Measurements from ENCODE around the gene MSI2. TPM values are rescaled to one million over a fixed set of nuclear protein-coding genes. Genes with fewer than 3 reads are reported as not detected.

The MSI2 gene
- total RNA-seq, 1 donor, result 23.2 TPM

DNA sequence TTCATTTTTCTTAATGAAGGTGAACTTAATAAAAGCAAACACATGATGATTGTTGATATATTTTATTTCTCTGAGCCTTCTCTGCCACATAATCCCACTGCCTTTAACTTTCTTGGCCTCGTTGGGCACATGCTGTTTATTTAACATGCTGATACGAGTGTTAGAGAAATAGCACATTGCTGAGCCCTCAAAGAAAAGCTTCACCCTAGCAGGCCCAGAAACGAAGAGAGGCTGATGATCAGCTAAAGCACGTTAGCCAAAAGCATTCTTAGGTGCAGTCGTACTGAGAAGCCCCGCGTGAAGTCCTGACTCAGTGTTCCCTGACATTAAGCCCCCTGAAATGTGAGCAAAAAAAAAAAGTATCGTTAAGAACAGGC is 366.0 kb downstream of the MSI2 start:
- Histone ChIP-seq H3K4me3 (ENCODE audit: insufficient read depth, low read length) (no peak overlapping the region), H2AFZ (ENCODE audit: low read length) (no peak overlapping the region), H3K79me2 (ENCODE audit: insufficient read depth, low read length) (no peaks in the 10 kb centered on the region), H3K4me2 (ENCODE audit: insufficient read depth, low read length) (no peak overlapping the region), H4K20me1 (ENCODE audit: insufficient read depth, low read length) (no peaks in the 10 kb centered on the region), H3K36me3 (ENCODE audit: insufficient read depth, low read length) (no peaks in the 10 kb centered on the region), H3K9me3 (ENCODE audit: low read depth, low read length) (no peaks in the 10 kb centered on the region), H3K27ac (ENCODE audit: low read depth, low read length) (no peak overlapping the region), H3K4me1 (ENCODE audit: insufficient read depth, low read length) (peaks cover 3% of the 10 kb centered on the region), H3K27me3 (ENCODE audit: insufficient read depth, low read length) (no peaks in the 10 kb centered on the region)
- no peak for DNase-seq (ENCODE audit: insufficient read length, low spot score, missing footprints)
- TF ChIP-seq, protein P1, sequence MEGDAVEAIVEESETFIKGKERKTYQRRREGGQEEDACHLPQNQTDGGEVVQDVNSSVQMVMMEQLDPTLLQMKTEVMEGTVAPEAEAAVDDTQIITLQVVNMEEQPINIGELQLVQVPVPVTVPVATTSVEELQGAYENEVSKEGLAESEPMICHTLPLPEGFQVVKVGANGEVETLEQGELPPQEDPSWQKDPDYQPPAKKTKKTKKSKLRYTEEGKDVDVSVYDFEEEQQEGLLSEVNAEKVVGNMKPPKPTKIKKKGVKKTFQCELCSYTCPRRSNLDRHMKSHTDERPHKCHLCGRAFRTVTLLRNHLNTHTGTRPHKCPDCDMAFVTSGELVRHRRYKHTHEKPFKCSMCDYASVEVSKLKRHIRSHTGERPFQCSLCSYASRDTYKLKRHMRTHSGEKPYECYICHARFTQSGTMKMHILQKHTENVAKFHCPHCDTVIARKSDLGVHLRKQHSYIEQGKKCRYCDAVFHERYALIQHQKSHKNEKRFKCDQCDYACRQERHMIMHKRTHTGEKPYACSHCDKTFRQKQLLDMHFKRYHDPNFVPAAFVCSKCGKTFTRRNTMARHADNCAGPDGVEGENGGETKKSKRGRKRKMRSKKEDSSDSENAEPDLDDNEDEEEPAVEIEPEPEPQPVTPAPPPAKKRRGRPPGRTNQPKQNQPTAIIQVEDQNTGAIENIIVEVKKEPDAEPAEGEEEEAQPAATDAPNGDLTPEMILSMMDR (IDR thresholded peaks at IDR 0.05; ENCODE audit: extremely low read depth, low read depth, low read length), result no peak

DNA sequence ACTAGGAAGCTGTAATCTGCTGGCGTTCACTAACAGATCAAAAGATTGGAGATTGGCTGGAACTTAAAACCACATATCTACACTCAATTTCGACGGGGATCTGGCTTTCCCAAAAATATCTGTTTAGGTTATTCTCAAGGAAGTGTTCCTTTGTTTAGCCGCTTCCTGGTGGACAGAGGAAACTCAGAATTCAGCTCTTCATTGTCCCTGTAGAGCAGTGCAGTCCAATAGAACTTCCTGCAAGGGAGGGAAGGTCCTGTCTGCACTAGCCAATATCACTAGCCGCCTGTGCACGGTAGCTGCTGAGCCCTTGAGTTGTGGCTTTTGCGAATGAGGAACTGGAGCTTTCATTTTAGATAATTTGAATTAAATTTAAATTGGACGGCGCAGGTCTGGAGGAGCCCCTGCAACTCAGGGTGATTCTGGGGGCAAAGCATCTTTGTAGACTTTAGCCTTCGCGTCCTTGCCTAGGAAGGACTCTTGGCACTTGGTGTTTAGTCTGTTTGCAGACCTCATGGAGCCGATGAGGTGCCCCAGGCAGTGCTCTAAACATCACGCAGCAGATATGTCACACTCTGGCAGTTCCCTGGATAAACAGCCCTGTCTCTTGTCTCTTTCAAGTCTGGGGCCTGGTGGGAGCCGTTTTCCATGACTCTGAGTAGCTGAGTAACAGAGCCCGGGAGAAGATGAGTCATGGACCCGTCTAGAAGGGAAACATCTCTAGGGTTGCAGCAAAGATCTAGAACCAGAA is 366.5 kb downstream of the MSI2 start:
- Histone ChIP-seq H3K4me1 (ENCODE audit: insufficient read depth, low read length) (peaks cover 3% of the 10 kb centered on the region), H3K27me3 (ENCODE audit: insufficient read depth, low read length) (no peaks in the 10 kb centered on the region), H3K4me3 (ENCODE audit: insufficient read depth, low read length) (no peak overlapping the region), H4K20me1 (ENCODE audit: insufficient read depth, low read length) (no peaks in the 10 kb centered on the region), H3K79me2 (ENCODE audit: insufficient read depth, low read length) (no peaks in the 10 kb centered on the region), H3K36me3 (ENCODE audit: insufficient read depth, low read length) (no peaks in the 10 kb centered on the region), H3K27ac (ENCODE audit: low read depth, low read length) (no peak overlapping the region), H3K4me2 (ENCODE audit: insufficient read depth, low read length) (no peak overlapping the region), H2AFZ (ENCODE audit: low read length) (no peak overlapping the region), H3K9me3 (ENCODE audit: low read depth, low read length) (no peaks in the 10 kb centered on the region)
- TF ChIP-seq, protein P1 (IDR thresholded peaks at IDR 0.05; ENCODE audit: extremely low read depth, low read depth, low read length), result no peak
- DNase-seq (ENCODE audit: insufficient read length, low spot score, missing footprints), result peak; percentile 86

DNA sequence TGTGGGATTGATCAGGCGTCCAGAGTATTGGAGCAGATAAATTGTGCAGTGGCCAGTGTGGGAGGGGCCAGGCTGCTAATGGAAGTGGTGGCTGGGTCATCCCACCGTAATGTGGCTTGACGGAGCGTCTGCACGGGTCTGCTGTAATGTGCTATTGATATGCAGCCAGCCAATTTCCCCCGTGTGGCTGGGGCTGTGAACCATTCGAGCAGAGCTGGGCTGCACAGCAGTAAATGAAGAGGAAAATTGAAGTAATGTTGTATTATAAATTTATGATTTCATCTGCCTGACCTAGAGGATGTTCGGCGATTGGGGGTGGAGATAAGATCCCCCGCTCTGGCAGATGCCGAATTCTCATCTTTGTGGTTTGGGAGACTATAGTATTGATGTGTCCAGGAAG is 367.3 kb downstream of the MSI2 start:
- no peaks in the 10 kb centered on the region for H3K9me3 ChIP-seq (ENCODE audit: low read depth, low read length)
- H3K4me3 ChIP-seq (ENCODE audit: insufficient read depth, low read length), result no peak overlapping the region
- no peak overlapping the region for H2AFZ ChIP-seq (ENCODE audit: low read length)
- no peak overlapping the region for H3K4me2 ChIP-seq (ENCODE audit: insufficient read depth, low read length)
- no peaks in the 10 kb centered on the region for H3K27me3 ChIP-seq (ENCODE audit: insufficient read depth, low read length)
- TF ChIP-seq, protein P1 (IDR thresholded peaks at IDR 0.05; ENCODE audit: extremely low read depth, low read depth, low read length), result no peak
- H3K79me2 ChIP-seq (ENCODE audit: insufficient read depth, low read length), result no peaks in the 10 kb centered on the region
- H3K27ac ChIP-seq (ENCODE audit: low read depth, low read length), result no peak overlapping the region
- no peaks in the 10 kb centered on the region for H4K20me1 ChIP-seq (ENCODE audit: insufficient read depth, low read length)
- no peak for DNase-seq (ENCODE audit: insufficient read length, low spot score, missing footprints)
- no peaks in the 10 kb centered on the region for H3K36me3 ChIP-seq (ENCODE audit: insufficient read depth, low read length)
- peaks cover 3% of the 10 kb centered on the region for H3K4me1 ChIP-seq (ENCODE audit: insufficient read depth, low read length)

DNA sequence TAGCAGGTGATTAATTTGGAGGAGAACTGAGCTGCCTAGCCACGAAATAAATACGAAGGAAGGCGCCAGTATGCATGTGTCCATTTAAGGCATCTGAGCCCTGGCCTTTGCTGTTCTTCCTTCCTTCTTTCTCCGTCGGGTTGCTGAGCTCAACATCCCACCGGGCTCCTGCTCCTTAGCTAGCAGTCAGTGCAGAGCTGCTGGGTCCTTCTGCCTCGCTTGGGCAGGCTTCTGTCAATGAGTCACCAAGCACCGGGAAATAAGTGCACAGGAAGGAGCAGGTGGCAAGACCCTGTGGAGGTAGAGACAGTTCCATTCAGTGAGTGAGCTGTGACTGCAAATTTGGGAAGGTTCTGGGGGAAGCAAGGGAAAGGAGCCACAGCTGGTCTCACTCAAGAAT is 368.1 kb downstream of the MSI2 start:
- peaks cover 3% of the 10 kb centered on the region for H3K4me1 ChIP-seq (ENCODE audit: insufficient read depth, low read length)
- H3K27ac ChIP-seq (ENCODE audit: low read depth, low read length), result no peak overlapping the region
- TF ChIP-seq, protein P1 (IDR thresholded peaks at IDR 0.05; ENCODE audit: extremely low read depth, low read depth, low read length), result no peak
- H4K20me1 ChIP-seq (ENCODE audit: insufficient read depth, low read length), result no peaks in the 10 kb centered on the region
- DNase-seq (ENCODE audit: insufficient read length, low spot score, missing footprints), result no peak
- H3K4me2 ChIP-seq (ENCODE audit: insufficient read depth, low read length), result no peak overlapping the region
- no peaks in the 10 kb centered on the region for H3K27me3 ChIP-seq (ENCODE audit: insufficient read depth, low read length)
- H3K79me2 ChIP-seq (ENCODE audit: insufficient read depth, low read length), result no peaks in the 10 kb centered on the region
- H2AFZ ChIP-seq (ENCODE audit: low read length), result no peak overlapping the region
- no peaks in the 10 kb centered on the region for H3K9me3 ChIP-seq (ENCODE audit: low read depth, low read length)
- no peaks in the 10 kb centered on the region for H3K36me3 ChIP-seq (ENCODE audit: insufficient read depth, low read length)
- no peak overlapping the region for H3K4me3 ChIP-seq (ENCODE audit: insufficient read depth, low read length)
